Psoas muscle (tissue), 8 donors: ENCODE data around the gene FSD1. TPM values are rescaled to one million over a fixed set of nuclear protein-coding genes. Genes with fewer than 3 reads are reported as not detected.
"Not testable (repeated sequence)": the region's sequence is repeated elsewhere in the genome, so short reads cannot be mapped to it uniquely, and the experiment has no call there.

Source experiments
- ATAC-seq, 4 donors: fragments of 200-7000 bp; cut with Tn5 transposase; one replicate each; pipeline ENCODE4 v1.9.1; 2020; ENCODE audit warnings: moderate library complexity in 3 of 4, mild to moderate bottlenecking in 2 of 4
- DNase-seq, 2 donors: peaks; one replicate each; pipeline ENCODE4 v3.0.0-alpha.2; 2020
- H3K27ac ChIP-seq: fragments of 200-600 bp; one replicate; pipeline ENCODE4 v1.8.0; 2022
- H3K27me3 ChIP-seq, 3 donors: fragments of 200-600 bp in 1 of 3; one replicate each; pipeline versions ENCODE4 v1.6.1 to v1.8.0; 2013 to 2022; ENCODE audit warnings: low read length in 2 of 3, mild to moderate bottlenecking in 2 of 3, moderate library complexity in 1 of 3; ENCODE audit not compliant: insufficient read depth in 3 of 3
- H3K36me3 ChIP-seq, 2 donors: fragments of 200-600 bp in 1 of 2; one replicate each; pipeline versions ENCODE4 v1.6.1 to v1.8.0; 2013 to 2022; ENCODE audit warnings: low read depth in 1 of 2, mild to moderate bottlenecking in 1 of 2, moderate library complexity in 1 of 2; ENCODE audit not compliant: insufficient read depth in 1 of 2
- H3K4me1 ChIP-seq: fragments of 200-600 bp; one replicate; pipeline ENCODE4 v1.8.0; 2022
- H3K4me3 ChIP-seq: fragments of 200-600 bp; one replicate; pipeline ENCODE4 v1.8.0; 2022; ENCODE audit warnings: mild to moderate bottlenecking
- H3K9me3 ChIP-seq: fragments of 200-600 bp; one replicate; pipeline ENCODE4 v1.8.0; 2022
- WGBS, 3 donors: extraction: QIAGEN DNeasy Blood & Tissue Kit; methylation state at CpG; one replicate each; pipeline versions ENCODE4 v1.1.6 to v1.1.7; 2013; 5-methylcytosine and 5-hydroxymethylcytosine counted together
- intact Hi-C, 2 donors: fragments of 100-400 bp; cut with DNase I; formaldehyde crosslinking; loops; one replicate each; pipeline versions ENCODE4 v1.11.0 to v1.14.2; 2022
- polyA plus RNA-seq, 3 donors: library from polyadenylated mRNA; stranded (reverse); fragments of 200-250 nt; gene quantifications; one replicate each; pipeline ENCODE4 v1.2.3, GENCODE V29; 2013
- total RNA-seq, 4 donors: library from RNA; stranded (reverse); fragmentation: NEBNext Ultra II Directional in 2 of 4; extraction: Animal tissue kit (Norgen Biotek cat#: 25700) in 2 of 4; gene quantifications; one replicate each; pipeline versions ENCODE4 v1.2.1 to v1.2.4, GENCODE V29; 2021 to 2023
- TF ChIP-seq, protein P1 (sequence below): fragments of 200-600 bp; IDR thresholded peaks from one replicate; pipeline ENCODE4 v1.8.0; 2022; ENCODE audit warnings: antibody characterized with exemption
- donor health status: healthy with polysubstance abuse.
- donor health status: DM: no; HTN: no; CAD: no; lungs with moderate emphysema.
- donor health status: Bipolar disorder and iron deficiency.
- donor health status: healthy.
- donor health status: DM: yes; HTN: yes; CAD: no.
- donor health status: DM: no; HTN: no; CAD: no.
- donor health status: DM: no; HTN: no; CAD: no.
- donor health status: DM: yes; HTN: yes; CAD: no.

FSD1 gene
- total and polyA plus RNA-seq, 7 donors = 0.08 TPM; not detected in 6

DNA sequence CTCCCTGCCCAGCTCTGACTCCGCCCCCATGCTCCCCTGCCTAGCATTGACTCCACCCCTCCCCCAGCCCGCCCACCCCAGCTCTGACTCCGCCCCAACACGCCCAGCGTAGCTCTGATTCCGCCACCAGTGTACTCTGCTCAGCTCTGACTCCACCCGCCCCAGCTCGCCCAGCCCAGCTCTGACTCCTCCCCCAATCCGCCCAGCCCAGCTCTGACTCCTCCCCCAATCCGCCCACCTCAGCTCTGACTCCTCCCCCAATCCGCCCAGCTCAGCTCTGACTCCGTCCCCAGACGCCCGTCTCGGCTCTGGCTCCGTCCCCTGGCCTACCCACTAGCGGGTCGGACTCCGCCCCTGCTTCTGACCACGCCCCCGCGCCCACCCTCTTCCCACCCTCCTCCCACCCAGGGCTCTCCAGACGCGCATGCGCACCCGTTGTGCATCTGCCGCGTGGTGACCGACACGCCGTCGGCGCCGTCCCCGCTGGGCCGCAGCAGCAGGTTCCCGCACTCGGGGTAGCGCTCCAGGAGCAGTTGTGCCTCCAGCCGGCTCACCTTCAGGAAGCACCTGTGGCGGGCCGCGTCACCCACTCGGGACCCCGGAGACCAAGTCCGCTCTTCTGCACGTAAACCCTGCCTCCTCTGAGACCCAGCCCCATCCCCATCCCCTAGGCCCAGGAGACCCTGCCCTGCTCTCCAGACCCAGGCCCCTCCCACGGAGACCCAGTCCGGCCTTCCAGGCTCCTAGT lies 24.0 kb downstream of the FSD1 start:
- Histone ChIP-seq H3K27me3 (peaks cover 0 to 20% (median 9%) of the 10 kb centered on the region in 3 donors), H3K4me1 (no peaks in the 10 kb centered on the region), H3K27ac (no peak overlapping the region), H3K36me3 (no peaks in the 10 kb centered on the region), H3K9me3 (no peaks in the 10 kb centered on the region), H3K4me3 (peak overlapping the region; percentile 59)
- TF ChIP-seq, protein P1, sequence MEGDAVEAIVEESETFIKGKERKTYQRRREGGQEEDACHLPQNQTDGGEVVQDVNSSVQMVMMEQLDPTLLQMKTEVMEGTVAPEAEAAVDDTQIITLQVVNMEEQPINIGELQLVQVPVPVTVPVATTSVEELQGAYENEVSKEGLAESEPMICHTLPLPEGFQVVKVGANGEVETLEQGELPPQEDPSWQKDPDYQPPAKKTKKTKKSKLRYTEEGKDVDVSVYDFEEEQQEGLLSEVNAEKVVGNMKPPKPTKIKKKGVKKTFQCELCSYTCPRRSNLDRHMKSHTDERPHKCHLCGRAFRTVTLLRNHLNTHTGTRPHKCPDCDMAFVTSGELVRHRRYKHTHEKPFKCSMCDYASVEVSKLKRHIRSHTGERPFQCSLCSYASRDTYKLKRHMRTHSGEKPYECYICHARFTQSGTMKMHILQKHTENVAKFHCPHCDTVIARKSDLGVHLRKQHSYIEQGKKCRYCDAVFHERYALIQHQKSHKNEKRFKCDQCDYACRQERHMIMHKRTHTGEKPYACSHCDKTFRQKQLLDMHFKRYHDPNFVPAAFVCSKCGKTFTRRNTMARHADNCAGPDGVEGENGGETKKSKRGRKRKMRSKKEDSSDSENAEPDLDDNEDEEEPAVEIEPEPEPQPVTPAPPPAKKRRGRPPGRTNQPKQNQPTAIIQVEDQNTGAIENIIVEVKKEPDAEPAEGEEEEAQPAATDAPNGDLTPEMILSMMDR = no peak
- ATAC-seq (peak; percentile 92 to 95 (median 94)), DNase-seq (peak; percentile 88 to 99)
- intact Hi-C loops = no loop called here
- WGBS, 3 donors = 0 to 1% (median 1%) methylated on average over 37 to 49 of the region's 49 CpGs

DNA sequence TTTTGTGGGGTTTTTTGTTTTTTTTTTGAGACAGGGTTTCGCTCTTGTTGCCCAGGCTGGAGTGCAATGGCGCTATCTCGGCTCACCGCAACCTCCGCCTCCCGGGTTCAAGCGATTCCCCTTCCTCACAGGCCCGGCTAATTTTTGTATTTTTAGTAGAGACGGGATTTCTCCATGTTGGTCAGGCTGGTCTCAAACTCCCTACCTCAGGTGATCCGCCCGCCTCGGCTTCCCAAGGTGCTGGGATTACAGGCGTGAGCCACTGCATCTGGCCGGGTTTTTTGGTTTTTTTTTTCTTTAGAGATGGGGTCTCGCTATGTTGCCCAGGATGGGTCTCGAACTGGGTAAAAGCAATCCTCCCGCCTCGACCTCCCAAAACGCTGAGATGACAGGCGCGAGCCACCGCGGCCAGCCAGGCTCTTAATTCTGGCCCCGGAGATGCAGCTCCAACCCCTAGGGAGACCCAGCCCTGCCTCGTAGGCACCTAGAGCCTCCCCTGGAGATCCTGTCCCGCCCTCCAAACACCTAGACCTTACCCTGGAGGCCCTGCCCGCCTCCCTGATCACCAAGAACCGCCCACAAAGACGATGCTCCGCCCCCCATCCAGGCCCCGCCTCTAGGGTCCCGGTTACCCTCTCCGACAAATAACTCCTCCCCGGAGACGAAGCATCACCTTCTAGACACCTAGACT lies 24.7 kb downstream of the FSD1 start:
- not testable (repeated sequence) for ATAC-seq

DNA sequence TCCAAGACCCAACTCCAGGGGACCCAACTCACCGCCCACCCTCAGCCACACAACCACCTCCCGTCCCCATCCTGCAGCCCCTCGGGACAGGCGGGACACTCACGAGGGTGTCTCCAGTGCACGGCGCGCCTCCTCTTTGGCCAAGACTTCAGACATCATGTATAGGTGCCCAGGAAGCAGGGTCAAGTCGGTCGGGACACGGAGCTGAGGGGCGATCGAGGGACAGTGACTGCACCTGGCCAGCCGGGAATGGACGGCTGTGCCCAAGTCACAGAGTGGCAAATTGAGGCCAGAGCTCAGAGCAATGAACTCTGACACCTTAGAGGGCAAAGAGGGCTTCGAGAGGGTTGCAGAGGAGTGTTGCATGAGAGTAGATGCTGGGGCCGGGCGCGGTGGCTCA lies 25.5 kb downstream of the FSD1 start:
- no peak overlapping the region for H3K27ac ChIP-seq
- intact Hi-C loops = no loop called here
- H3K27me3 ChIP-seq = peaks cover 0 to 20% (median 9%) of the 10 kb centered on the region in 3 donors
- DNase-seq (no peak), ATAC-seq (no peak)
- no peaks in the 10 kb centered on the region for H3K9me3 ChIP-seq
- TF ChIP-seq, protein P1 = no peak
- no peaks in the 10 kb centered on the region for H3K36me3 ChIP-seq
- 93 to 95% (median 94%) methylated on average over 19 of the region's 19 CpGs for WGBS, 3 donors
- no peak overlapping the region for H3K4me3 ChIP-seq
- no peaks in the 10 kb centered on the region for H3K4me1 ChIP-seq

More for the DNA sequence above, 24.7 kb downstream of the FSD1 start:
- H3K36me3 ChIP-seq, H3K27ac ChIP-seq, DNase-seq, H3K4me1 ChIP-seq, H3K9me3 ChIP-seq, intact Hi-C loops: not testable (repeated sequence)
- 33 to 39% (median 36%) methylated on average over 26 to 35 of the region's 35 CpGs for WGBS, 3 donors
- H3K27me3 ChIP-seq = peaks cover 0 to 20% (median 9%) of the 10 kb centered on the region in 3 donors
- H3K4me3 ChIP-seq = peak overlapping the region; percentile 59

DNA sequence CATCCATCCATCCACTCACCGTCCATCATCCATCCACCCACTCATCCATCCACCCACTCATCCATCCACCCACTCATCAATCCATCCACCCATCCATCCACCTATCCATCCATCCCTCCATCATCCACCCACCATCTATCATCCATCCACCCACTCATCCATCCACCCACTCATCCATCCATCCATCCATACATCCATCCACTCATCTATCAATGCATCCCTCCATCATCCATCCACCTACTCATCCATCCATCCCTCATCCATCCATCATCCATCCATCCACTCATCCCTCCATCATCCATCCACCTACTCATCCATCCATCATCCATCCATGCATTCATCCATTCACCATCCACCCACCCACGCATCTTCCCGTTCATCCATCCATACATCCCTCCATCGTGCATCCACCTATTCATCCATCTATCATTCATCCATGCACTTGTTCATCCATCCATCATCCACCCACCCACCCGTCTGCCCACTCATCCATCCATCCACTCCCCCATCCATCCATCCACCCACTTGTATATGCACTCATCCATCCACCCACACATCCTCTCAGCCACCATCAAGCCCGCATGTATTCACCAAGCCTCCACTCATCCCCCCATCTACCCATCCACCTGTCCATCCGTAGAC lies 30.7 kb downstream of the FSD1 start:
- H3K4me1 ChIP-seq = peaks cover 5% of the 10 kb centered on the region
- no peak overlapping the region for H3K27ac ChIP-seq
- no peak for DNase-seq
- no peaks in the 10 kb centered on the region for H3K36me3 ChIP-seq
- H3K9me3 ChIP-seq = no peaks in the 10 kb centered on the region
- no peaks in the 10 kb centered on the region for H3K27me3 ChIP-seq
- no peak overlapping the region for H3K4me3 ChIP-seq
- intact Hi-C loops = no loop called here
- ATAC-seq = no peak
- TF ChIP-seq, protein P1 = no peak
- WGBS, 3 donors = 93 to 95% (median 94%) methylated on average over 7 of the region's 7 CpGs

GRCh38 chr19:4337906-4338440 lies 33.6 kb downstream of the FSD1 start:
- intact Hi-C loops = no loop called here
- no peak for DNase-seq
- no peak overlapping the region for H3K27ac ChIP-seq

More at GRCh38 chr19:4337906-4338440, 33.6 kb downstream of the FSD1 start:
- no peaks in the 10 kb centered on the region for H3K36me3 ChIP-seq
- WGBS, 3 donors = 12 to 20% (median 19%) methylated on average over 12 to 14 of the region's 14 CpGs
- no peaks in the 10 kb centered on the region for H3K9me3 ChIP-seq
- no peak for ATAC-seq
- TF ChIP-seq, protein P1 = no peak
- peaks cover 8% of the 10 kb centered on the region for H3K4me1 ChIP-seq
- H3K4me3 ChIP-seq = peak overlapping the region; percentile 56
- H3K27me3 ChIP-seq = no peaks in the 10 kb centered on the region
